ENCODE measurements around the gene FGFBP3. TPM values are rescaled to one million over a fixed set of nuclear protein-coding genes. Genes with fewer than 3 reads are reported as not detected.
A peak's percentile ranks its signal among the peaks of the same experiment; 100 is the strongest.

The FGFBP3 gene
- under 1 TPM; 0.74 to 0.84 TPM for polyA plus RNA-seq

DNA sequence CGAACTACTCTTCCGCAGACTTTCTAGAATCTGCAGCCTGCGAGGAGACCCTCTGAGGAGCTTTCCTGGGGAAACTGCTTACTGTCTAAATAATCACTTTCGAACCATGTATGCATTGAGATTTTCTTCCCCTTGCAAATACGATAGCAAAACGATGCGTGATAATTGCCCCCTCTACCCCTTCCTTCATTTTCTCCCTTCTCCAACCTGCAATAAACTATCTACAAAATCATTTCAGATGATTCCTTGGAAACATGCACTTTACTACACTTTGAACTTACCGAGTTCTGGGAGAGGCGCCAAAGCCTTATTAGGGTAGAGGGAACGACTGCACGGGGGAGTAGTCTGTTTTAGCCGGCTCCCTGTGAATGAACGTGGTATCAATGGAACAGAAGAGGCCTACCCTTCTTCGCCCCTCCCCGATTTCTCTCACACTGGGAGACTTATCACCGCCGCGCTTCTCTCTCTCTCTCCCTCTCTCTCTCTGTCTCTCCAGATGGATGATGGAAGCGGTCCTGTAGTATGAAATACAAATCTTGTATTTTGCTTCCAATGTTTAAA, at the start of gene FGFBP3:
TSS of gene FGFBP3 (minus strand) at position 370 of the 561 bp plus-strand sequence. CDS start 517 bp downstream, outside the sequence.
- Histone ChIP-seq H3K27me3 (ENCODE audit: control insufficient read depth in 1 of 2, insufficient read depth in 2 of 2, low read length in 2 of 2) (no peaks in the 10 kb centered on the region), H3K4me1 (ENCODE audit: control insufficient read depth in 2 of 2, insufficient read depth in 2 of 2, low read length in 1 of 2) (no peaks in the 10 kb centered on the region), H3K27ac (ENCODE audit: low read depth in 2 of 2, low read length in 1 of 2) (peak within 1 kb of the TSS; percentile 40 to 57), H3K36me3 (ENCODE audit: control insufficient read depth in 2 of 2, insufficient read depth in 2 of 2, low read length in 1 of 2) (no peaks in the 10 kb centered on the region), H3K4me3 (ENCODE audit: low read depth in 1 of 2, low read length in 2 of 2) (peak within 1 kb of the TSS; percentile 67 to 79), H3K9me3 (ENCODE audit: control insufficient read depth in 2 of 2, insufficient read depth in 1 of 2, low read depth in 1 of 2, low read length in 1 of 2) (no peaks in the 10 kb centered on the region)
- WGBS, 2 donors: 0 to 1% methylated on average over 19 of the region's 19 CpGs

DNA sequence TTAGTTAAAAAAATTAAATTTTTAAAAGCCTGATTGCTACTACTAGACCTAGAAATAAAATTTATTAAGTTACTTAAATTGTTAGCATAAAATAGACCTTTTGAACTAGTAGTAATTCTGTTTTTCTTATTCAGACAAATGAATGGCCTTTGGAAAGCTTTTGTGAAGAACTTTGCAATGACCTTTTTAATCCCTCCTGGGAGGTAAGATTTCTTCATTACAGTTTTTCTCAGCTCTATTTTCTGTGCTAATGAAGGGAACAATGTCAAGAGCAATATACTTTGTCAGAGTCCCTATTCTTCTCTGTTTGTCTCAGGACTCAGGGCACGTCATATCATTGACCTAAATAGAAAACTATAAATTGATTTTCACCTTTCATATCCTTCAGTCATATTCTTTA, 47.8 kb upstream of the FGFBP3 start:
- Histone ChIP-seq H3K27me3 (ENCODE audit: control insufficient read depth in 1 of 2, insufficient read depth in 2 of 2, low read length in 2 of 2) (no peaks in the 10 kb centered on the region), H3K4me3 (ENCODE audit: low read depth in 1 of 2, low read length in 2 of 2) (no peak overlapping the region), H3K4me1 (ENCODE audit: control insufficient read depth in 2 of 2, insufficient read depth in 2 of 2, low read length in 1 of 2) (no peaks in the 10 kb centered on the region), H3K36me3 (ENCODE audit: control insufficient read depth in 2 of 2, insufficient read depth in 2 of 2, low read length in 1 of 2) (peaks cover 2 to 5% of the 10 kb centered on the region in 2 donors), H3K9me3 (ENCODE audit: control insufficient read depth in 2 of 2, insufficient read depth in 1 of 2, low read depth in 1 of 2, low read length in 1 of 2) (no peaks in the 10 kb centered on the region), H3K27ac (ENCODE audit: low read depth in 2 of 2, low read length in 1 of 2) (no peak overlapping the region)
- 90 to 97% methylated on average over 1 of the region's 1 CpG for WGBS, 2 donors

- no peaks in the 10 kb centered on the region for H3K4me1 ChIP-seq (ENCODE audit: control insufficient read depth in 2 of 2, insufficient read depth in 2 of 2, low read length in 1 of 2)
- no peak overlapping the region for H3K4me3 ChIP-seq (ENCODE audit: low read depth in 1 of 2, low read length in 2 of 2)
- H3K9me3 ChIP-seq (ENCODE audit: control insufficient read depth in 2 of 2, insufficient read depth in 1 of 2, low read depth in 1 of 2, low read length in 1 of 2): no peaks in the 10 kb centered on the region
- H3K27me3 ChIP-seq (ENCODE audit: control insufficient read depth in 1 of 2, insufficient read depth in 2 of 2, low read length in 2 of 2): no peaks in the 10 kb centered on the region
- H3K27ac ChIP-seq (ENCODE audit: low read depth in 2 of 2, low read length in 1 of 2): no peak overlapping the region
- peaks cover 2 to 5% of the 10 kb centered on the region in 2 donors for H3K36me3 ChIP-seq (ENCODE audit: control insufficient read depth in 2 of 2, insufficient read depth in 2 of 2, low read length in 1 of 2)
- 64 to 71% methylated on average over 3 of the region's 3 CpGs for WGBS, 2 donors
Measured at GRCh38 chr10:91955114-91955513, 45.8 kb upstream of the FGFBP3 start.

GRCh38 chr10:91953600-91954160, 44.4 kb upstream of the FGFBP3 start:
- no peak overlapping the region for H3K27ac ChIP-seq (ENCODE audit: low read depth in 2 of 2, low read length in 1 of 2)
- H3K4me3 ChIP-seq (ENCODE audit: low read depth in 1 of 2, low read length in 2 of 2): no peak overlapping the region
- H3K36me3 ChIP-seq (ENCODE audit: control insufficient read depth in 2 of 2, insufficient read depth in 2 of 2, low read length in 1 of 2): peaks cover 2 to 5% of the 10 kb centered on the region in 2 donors
- H3K9me3 ChIP-seq (ENCODE audit: control insufficient read depth in 2 of 2, insufficient read depth in 1 of 2, low read depth in 1 of 2, low read length in 1 of 2): no peaks in the 10 kb centered on the region
- WGBS, 2 donors: 89 to 94% methylated on average over 2 of the region's 2 CpGs
- no peaks in the 10 kb centered on the region for H3K4me1 ChIP-seq (ENCODE audit: control insufficient read depth in 2 of 2, insufficient read depth in 2 of 2, low read length in 1 of 2)
- no peaks in the 10 kb centered on the region for H3K27me3 ChIP-seq (ENCODE audit: control insufficient read depth in 1 of 2, insufficient read depth in 2 of 2, low read length in 2 of 2)

- Histone ChIP-seq H3K4me1 (ENCODE audit: control insufficient read depth in 2 of 2, insufficient read depth in 2 of 2, low read length in 1 of 2) (no peaks in the 10 kb centered on the region), H3K27me3 (ENCODE audit: control insufficient read depth in 1 of 2, insufficient read depth in 2 of 2, low read length in 2 of 2) (no peaks in the 10 kb centered on the region), H3K4me3 (ENCODE audit: low read depth in 1 of 2, low read length in 2 of 2) (no peak overlapping the region), H3K9me3 (ENCODE audit: control insufficient read depth in 2 of 2, insufficient read depth in 1 of 2, low read depth in 1 of 2, low read length in 1 of 2) (no peaks in the 10 kb centered on the region), H3K27ac (ENCODE audit: low read depth in 2 of 2, low read length in 1 of 2) (no peak overlapping the region), H3K36me3 (ENCODE audit: control insufficient read depth in 2 of 2, insufficient read depth in 2 of 2, low read length in 1 of 2) (peaks cover 2 to 3% of the 10 kb centered on the region in 2 donors)
- WGBS, 2 donors: 82 to 84% methylated on average over 5 of the region's 5 CpGs
Measured at GRCh38 chr10:91944880-91945630, 35.8 kb upstream of the FGFBP3 start.

DNA sequence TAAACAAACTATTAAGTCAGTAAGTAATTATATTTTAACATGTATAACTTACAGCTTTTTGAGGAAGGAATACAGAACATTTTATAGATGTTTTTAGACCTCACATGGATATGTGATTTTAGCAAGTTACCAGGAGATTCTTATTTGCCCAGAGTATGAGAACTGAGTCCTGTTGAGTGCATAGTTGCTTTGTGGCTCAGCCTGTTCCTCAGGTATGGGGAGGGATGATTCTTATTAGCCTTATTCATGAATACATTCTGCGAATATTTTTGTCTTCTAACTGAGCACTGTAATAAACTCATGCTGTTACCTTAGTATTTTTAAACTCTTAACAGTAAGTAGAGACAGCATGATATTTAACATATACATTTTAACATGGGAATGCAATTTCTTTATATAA, 32.1 kb upstream of the FGFBP3 start:
- Histone ChIP-seq H3K27me3 (ENCODE audit: control insufficient read depth in 1 of 2, insufficient read depth in 2 of 2, low read length in 2 of 2) (no peaks in the 10 kb centered on the region), H3K9me3 (ENCODE audit: control insufficient read depth in 2 of 2, insufficient read depth in 1 of 2, low read depth in 1 of 2, low read length in 1 of 2) (no peaks in the 10 kb centered on the region), H3K4me1 (ENCODE audit: control insufficient read depth in 2 of 2, insufficient read depth in 2 of 2, low read length in 1 of 2) (no peaks in the 10 kb centered on the region), H3K36me3 (ENCODE audit: control insufficient read depth in 2 of 2, insufficient read depth in 2 of 2, low read length in 1 of 2) (peaks cover 6% of the 10 kb centered on the region in 2 donors), H3K27ac (ENCODE audit: low read depth in 2 of 2, low read length in 1 of 2) (no peak overlapping the region), H3K4me3 (ENCODE audit: low read depth in 1 of 2, low read length in 2 of 2) (no peak overlapping the region)
- 75 to 88% methylated on average over 1 of the region's 1 CpG for WGBS, 2 donors

DNA sequence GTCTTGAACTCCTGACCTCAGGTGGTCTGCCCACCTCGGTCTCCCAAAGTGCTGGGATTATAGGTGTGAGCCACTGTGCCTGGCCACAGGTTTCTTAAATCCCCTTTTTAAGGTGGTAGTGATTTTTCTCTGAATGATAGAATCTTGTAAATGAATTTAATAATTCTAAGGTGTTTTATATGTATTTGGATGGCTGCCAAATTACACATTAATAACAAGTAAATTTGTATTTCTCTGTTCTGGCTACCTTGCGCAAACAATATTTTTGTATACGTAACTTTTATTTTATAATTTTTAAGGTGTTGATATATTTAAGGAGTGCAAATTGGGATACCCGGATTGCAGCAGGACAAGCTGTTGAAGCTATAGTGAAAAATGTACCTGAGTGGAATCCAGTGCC, 30.4 kb upstream of the FGFBP3 start:
- Histone ChIP-seq H3K27ac (ENCODE audit: low read depth in 2 of 2, low read length in 1 of 2) (no peak overlapping the region), H3K9me3 (ENCODE audit: control insufficient read depth in 2 of 2, insufficient read depth in 1 of 2, low read depth in 1 of 2, low read length in 1 of 2) (no peaks in the 10 kb centered on the region), H3K4me3 (ENCODE audit: low read depth in 1 of 2, low read length in 2 of 2) (no peak overlapping the region), H3K27me3 (ENCODE audit: control insufficient read depth in 1 of 2, insufficient read depth in 2 of 2, low read length in 2 of 2) (no peaks in the 10 kb centered on the region), H3K36me3 (ENCODE audit: control insufficient read depth in 2 of 2, insufficient read depth in 2 of 2, low read length in 1 of 2) (peaks cover 6 to 7% of the 10 kb centered on the region in 2 donors), H3K4me1 (ENCODE audit: control insufficient read depth in 2 of 2, insufficient read depth in 2 of 2, low read length in 1 of 2) (no peaks in the 10 kb centered on the region)
- 91 to 94% methylated on average over 4 of the region's 4 CpGs for WGBS, 2 donors

DNA sequence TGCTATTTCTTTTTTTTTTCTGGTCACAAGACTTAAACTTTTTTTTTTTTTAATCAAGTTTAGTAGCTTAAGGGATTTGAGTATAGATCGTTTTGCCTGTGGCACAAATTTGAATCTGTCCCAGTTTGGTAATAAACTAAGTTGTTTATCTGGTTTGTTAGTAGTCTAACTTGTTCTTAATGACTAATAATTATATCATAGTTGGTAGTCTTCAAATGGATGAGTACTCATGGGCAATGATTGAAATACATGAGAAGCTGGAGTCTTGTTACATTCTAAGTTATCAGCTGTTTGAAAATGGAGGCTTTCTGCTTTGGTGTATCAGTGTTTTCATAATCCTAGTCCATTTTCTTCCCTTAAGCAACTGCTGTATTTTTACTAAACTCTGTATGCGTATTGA, 26.6 kb upstream of the FGFBP3 start:
- Histone ChIP-seq H3K4me1 (ENCODE audit: control insufficient read depth in 2 of 2, insufficient read depth in 2 of 2, low read length in 1 of 2) (peaks cover 3% of the 10 kb centered on the region in 2 donors), H3K27ac (ENCODE audit: low read depth in 2 of 2, low read length in 1 of 2) (no peak overlapping the region), H3K27me3 (ENCODE audit: control insufficient read depth in 1 of 2, insufficient read depth in 2 of 2, low read length in 2 of 2) (no peaks in the 10 kb centered on the region), H3K9me3 (ENCODE audit: control insufficient read depth in 2 of 2, insufficient read depth in 1 of 2, low read depth in 1 of 2, low read length in 1 of 2) (no peaks in the 10 kb centered on the region), H3K36me3 (ENCODE audit: control insufficient read depth in 2 of 2, insufficient read depth in 2 of 2, low read length in 1 of 2) (peaks cover 3 to 5% of the 10 kb centered on the region in 2 donors), H3K4me3 (ENCODE audit: low read depth in 1 of 2, low read length in 2 of 2) (no peak overlapping the region)
- WGBS, 2 donors: 71 to 84% methylated on average over 2 of the region's 2 CpGs

GRCh38 chr10:91932737-91933136, 23.5 kb upstream of the FGFBP3 start:
- 71 to 73% methylated on average over 1 of the region's 1 CpG for WGBS, 2 donors
- Histone ChIP-seq H3K27me3 (ENCODE audit: control insufficient read depth in 1 of 2, insufficient read depth in 2 of 2, low read length in 2 of 2) (no peaks in the 10 kb centered on the region), H3K9me3 (ENCODE audit: control insufficient read depth in 2 of 2, insufficient read depth in 1 of 2, low read depth in 1 of 2, low read length in 1 of 2) (no peaks in the 10 kb centered on the region), H3K27ac (ENCODE audit: low read depth in 2 of 2, low read length in 1 of 2) (no peak overlapping the region), H3K4me1 (ENCODE audit: control insufficient read depth in 2 of 2, insufficient read depth in 2 of 2, low read length in 1 of 2) (peaks cover 3% of the 10 kb centered on the region in 2 donors), H3K36me3 (ENCODE audit: control insufficient read depth in 2 of 2, insufficient read depth in 2 of 2, low read length in 1 of 2) (peaks cover 3 to 5% of the 10 kb centered on the region in 2 donors), H3K4me3 (ENCODE audit: low read depth in 1 of 2, low read length in 2 of 2) (no peak overlapping the region)
